GM12874 (cell line): Measurements from ENCODE around the gene BCAP31.

Source experiments
- CTCF ChIP-seq: IDR thresholded peaks from 2 replicates; pipeline ENCODE4 v1.5.1; 2011; ENCODE audit warnings: low read depth, mild to moderate bottlenecking, control low read depth, low read length, moderate library complexity; ENCODE audit not compliant: insufficient read depth

BCAP31 gene

GRCh38 chrX:153687121-153688039, 36.8 kb downstream of the BCAP31 start, which contains the start of gene SLC6A8:
Gene SLC6A8, plus strand, starts transcription at chrX:153687926. Its CDS starts 649 bp downstream, at chrX:153688575.
- TF ChIP-seq CTCF: peak; percentile 57

GRCh38 chrX:153686711-153687110, 37.5 kb downstream of the BCAP31 start:
- TF ChIP-seq CTCF: no peak

GRCh38 chrX:153685751-153686696, 38.2 kb downstream of the BCAP31 start:
- no peak for TF ChIP-seq CTCF

- TF ChIP-seq CTCF: no peak
Measured at GRCh38 chrX:153685156-153685536, 39.0 kb downstream of the BCAP31 start.

- TF ChIP-seq CTCF: no peak
Measured at GRCh38 chrX:153684467-153685155, 39.6 kb downstream of the BCAP31 start.

GRCh38 chrX:153681175-153681574, 43.0 kb downstream of the BCAP31 start:
- no peak for TF ChIP-seq CTCF

GRCh38 chrX:153674219-153674851, 49.9 kb downstream of the BCAP31 start:
- TF ChIP-seq CTCF: no peak
